GM12873 (cell line): ENCODE results near the gene DUOXA1.

Source experiments
- CTCF ChIP-seq: IDR thresholded peaks from 2 replicates; pipeline ENCODE4 v1.5.1; 2012; ENCODE audit warnings: low read depth, mild to moderate bottlenecking, moderate library complexity, low read length, control low read depth; ENCODE audit not compliant: insufficient read depth; ENCODE audit errors: missing control alignments

The DUOXA1 gene

GRCh38 chr15:45099549-45100165 is 30.0 kb downstream of the DUOXA1 start:
- TF ChIP-seq CTCF, result no peak

GRCh38 chr15:45097466-45097865 is 32.2 kb downstream of the DUOXA1 start:
- no peak for TF ChIP-seq CTCF

- TF ChIP-seq CTCF, result no peak
Measured at GRCh38 chr15:45095661-45096060, 34.0 kb downstream of the DUOXA1 start.

- TF ChIP-seq CTCF, result no peak
Measured at GRCh38 chr15:45094358-45094730, 35.3 kb downstream of the DUOXA1 start.

GRCh38 chr15:45093622-45094357 is 35.9 kb downstream of the DUOXA1 start:
- no peak for TF ChIP-seq CTCF

- TF ChIP-seq CTCF, result no peak
Measured at GRCh38 chr15:45093013-45093412, 36.7 kb downstream of the DUOXA1 start.

- no peak for TF ChIP-seq CTCF
Measured at GRCh38 chr15:45091576-45091975, 38.1 kb downstream of the DUOXA1 start.
